HCT116 (cell line): Measurements from ENCODE around the gene MIDN. TPM values are rescaled to one million over a fixed set of nuclear protein-coding genes. Genes with fewer than 3 reads are reported as not detected.

Experiments
- ATAC-seq: fragments of 200-7000 bp; cut with Tn5 transposase; 2 replicates; pipeline ENCODE4 v1.9.1; 2020; ENCODE audit warnings: mild to moderate bottlenecking, moderate library complexity
- BruUV-seq: library from RNA; stranded (reverse); fragments of 400-500 nt; replicated peaks from 2 replicates; lab custom pipeline; 2021; lab: Mats Ljungman, UMichigan
- CTCF ChIA-PET: fragments of 300-600 bp; sonication (Branson Sonifier 250); formaldehyde crosslinking; loops from one replicate; lab custom pipeline; 2021; ENCODE audit warnings: antibody characterized with exemption; lab: Charles Lee
- POLR2A ChIA-PET: fragments of 300-600, 350-600 bp; sonication (Branson Sonifier 250); formaldehyde crosslinking; loops from one replicate; lab custom pipeline; 2021; ENCODE audit warnings: antibody characterized with exemption; lab: Charles Lee
- RAD21 ChIA-PET, 2 experiments: fragments of 300-600 bp; sonication (Branson Sonifier 250); formaldehyde crosslinking; loops; one replicate each; lab custom pipeline; 2023; ENCODE audit warnings: low total read pairs in 2 of 2; ENCODE audit not compliant: uncharacterized antibody in 2 of 2, unreplicated experiment in 2 of 2, low non-redundant PET in 1 of 2; lab: Charles Lee
- DNase-seq: peaks from one replicate; pipeline ENCODE4 v3.0.0-alpha.2; 2010; ENCODE audit warnings: low read depth, low spot score
- H2AFZ ChIP-seq: fragments of 200-600 bp; shearing (Covaris generic), sonication (generic); 2 replicates; pipeline ENCODE4 v1.6.1; 2017; ENCODE audit warnings: low read depth, mixed run types, mixed read lengths, antibody characterized with exemption, low read length; ENCODE audit not compliant: poor library complexity, severe bottlenecking
- H3K27ac ChIP-seq: 2 replicates; pipeline ENCODE4 v1.5.1; 2012; ENCODE audit warnings: low read depth, low read length
- H3K27me3 ChIP-seq: fragments of 200-600 bp; sonication (generic); 2 replicates; pipeline ENCODE4 v1.6.1; 2016; ENCODE audit warnings: mixed run types, low read length, mixed read lengths; ENCODE audit not compliant: insufficient read depth
- H3K36me3 ChIP-seq, 2 experiments: fragments of 200-500 bp in 1 of 2; fragments of 200-600 bp in 1 of 2; sonication (Bioruptor generic) in 1 of 2; sonication (generic) in 1 of 2; 2 replicates each; pipeline versions ENCODE4 v1.5.1 to v1.6.1; 2014 to 2016; ENCODE audit warnings: low read length in 2 of 2, inconsistent platforms in 1 of 2, mixed read lengths in 1 of 2, mixed run types in 1 of 2; ENCODE audit not compliant: insufficient read depth in 2 of 2, control insufficient read depth in 1 of 2
- H3K4me1 ChIP-seq, 2 experiments: fragments of 200-600 bp in 1 of 2; sonication (generic) in 1 of 2; 2 replicates each; pipeline versions ENCODE4 v1.5.1 to v1.6.1; 2012 to 2017; ENCODE audit warnings: low read length in 2 of 2, inconsistent platforms in 1 of 2, mild to moderate bottlenecking in 1 of 2, mixed read lengths in 1 of 2, mixed run types in 1 of 2, moderate library complexity in 1 of 2; ENCODE audit not compliant: insufficient read depth in 2 of 2, control insufficient read depth in 1 of 2
- H3K4me2 ChIP-seq: fragments of 200-600 bp; sonication (generic); 2 replicates; pipeline ENCODE4 v1.6.1; 2017; ENCODE audit warnings: mixed run types, low read length, mixed read lengths
- H3K4me3 ChIP-seq, 2 experiments: fragments of 200-600 bp in 1 of 2; sonication (generic) in 1 of 2; replicated peaks in 1 of 2; 2 replicates each; pipeline ENCODE4 v1.5.1; 2011 to 2016; ENCODE audit warnings: low read length in 2 of 2, control low read depth in 1 of 2, low read depth in 1 of 2, mild to moderate bottlenecking in 1 of 2, mixed read lengths in 1 of 2, mixed run types in 1 of 2
- H3K79me2 ChIP-seq: fragments of 200-600 bp; sonication (generic); 2 replicates; pipeline ENCODE4 v1.6.1; 2017; ENCODE audit warnings: mild to moderate bottlenecking, mixed run types, low read length, moderate library complexity, mixed read lengths; ENCODE audit not compliant: insufficient read depth
- H3K9ac ChIP-seq: fragments of 200-600 bp; sonication (generic); 2 replicates; pipeline ENCODE4 v1.6.1; 2016; ENCODE audit warnings: low read length, mixed read lengths
- H3K9me2 ChIP-seq: fragments of 200-600 bp; sonication (generic), shearing (Covaris generic); 2 replicates; pipeline ENCODE4 v1.6.1; 2017; ENCODE audit warnings: mixed run types, mild to moderate bottlenecking, moderate library complexity; ENCODE audit not compliant: insufficient read depth
- H3K9me3 ChIP-seq, 2 experiments: fragments of 200-500 bp in 1 of 2; fragments of 200-600 bp in 1 of 2; sonication (Bioruptor generic) in 1 of 2; sonication (generic) in 1 of 2; 2 replicates each; pipeline ENCODE4 v1.6.1; 2014 to 2017; ENCODE audit warnings: low read length in 2 of 2, mixed read lengths in 2 of 2, inconsistent platforms in 1 of 2, low read depth in 1 of 2, mild to moderate bottlenecking in 1 of 2, mixed run types in 1 of 2, moderate library complexity in 1 of 2; ENCODE audit not compliant: control insufficient read depth in 1 of 2, insufficient read depth in 1 of 2
- H4K20me1 ChIP-seq: fragments of 200-600 bp; sonication (generic), shearing (Covaris generic); 2 replicates; pipeline ENCODE4 v1.6.1; 2017; ENCODE audit warnings: mixed run types, mild to moderate bottlenecking, moderate library complexity; ENCODE audit not compliant: insufficient read depth
- ATF3 ChIP-seq: IDR thresholded peaks from 2 replicates; pipeline ENCODE4 v1.6.1; 2012
- CBX3 ChIP-seq: IDR thresholded peaks from 2 replicates; pipeline ENCODE4 v1.6.1; 2012; ENCODE audit warnings: low read depth
- CEBPB ChIP-seq: IDR thresholded peaks from 2 replicates; pipeline ENCODE4 v1.6.1; 2012; ENCODE audit warnings: low read depth
- CTCF ChIP-seq, 3 experiments: fragments of 200-600 bp in 1 of 3; sonication (generic) in 1 of 3; IDR thresholded peaks in 2 of 3; conservative IDR thresholded peaks in 1 of 3; 2 replicates each; pipeline ENCODE4 v1.5.1; 2012 to 2017; ENCODE audit warnings: low read depth in 2 of 3, low read length in 2 of 3, antibody characterized with exemption in 1 of 3, borderline replicate concordance in 1 of 3, control low read depth in 1 of 3, mild to moderate bottlenecking in 1 of 3, mixed read lengths in 1 of 3, mixed run types in 1 of 3, moderate library complexity in 1 of 3; ENCODE audit not compliant: insufficient read depth in 1 of 3
- EGR1 ChIP-seq: IDR thresholded peaks from 2 replicates; pipeline ENCODE4 v1.6.1; 2012; ENCODE audit warnings: low read depth
- ELF1 ChIP-seq: IDR thresholded peaks from 2 replicates; pipeline ENCODE4 v1.6.1; 2012; ENCODE audit warnings: low read depth, borderline replicate concordance
- EZH2 ChIP-seq: fragments of 200-600 bp; sonication (generic); IDR thresholded peaks from 2 replicates; pipeline ENCODE4 v1.6.1; 2017; ENCODE audit warnings: antibody characterized with exemption, mixed run types
- EZH2phosphoT487 ChIP-seq: fragments of 200-600 bp; IDR thresholded peaks from 2 replicates; pipeline ENCODE4 v1.6.1; 2018; ENCODE audit warnings: antibody characterized with exemption, borderline replicate concordance
- FOSL1 ChIP-seq: IDR thresholded peaks from 2 replicates; pipeline ENCODE4 v1.6.1; 2012; ENCODE audit warnings: low read depth
- MAX ChIP-seq: IDR thresholded peaks from 2 replicates; pipeline ENCODE4 v1.6.1; 2012
- POLR2A ChIP-seq: IDR thresholded peaks from 2 replicates; pipeline ENCODE4 v1.7.0; 2011; ENCODE audit warnings: borderline replicate concordance; ENCODE audit not compliant: insufficient read depth, insufficient read length; ENCODE audit errors: extremely low read depth
- POLR2AphosphoS5 ChIP-seq: IDR thresholded peaks from 2 replicates; pipeline ENCODE4 v1.6.1; 2011; ENCODE audit warnings: mild to moderate bottlenecking, low read depth, low read length, moderate library complexity
- RAD21 ChIP-seq: IDR thresholded peaks from 2 replicates; pipeline ENCODE4 v1.6.1; 2012; ENCODE audit warnings: low read depth, mild to moderate bottlenecking
- SIN3A ChIP-seq: IDR thresholded peaks from 2 replicates; pipeline ENCODE4 v1.6.1; 2012; ENCODE audit warnings: low read depth
- SRF ChIP-seq: IDR thresholded peaks from 2 replicates; pipeline ENCODE4 v1.6.1; 2012; ENCODE audit warnings: low read depth
- TCF7L2 ChIP-seq: IDR thresholded peaks from 2 replicates; pipeline ENCODE4 v1.7.0; 2011; ENCODE audit warnings: borderline replicate concordance, inconsistent platforms; ENCODE audit not compliant: insufficient read depth, insufficient read length; ENCODE audit errors: extremely low read depth
- YY1 ChIP-seq: IDR thresholded peaks from 2 replicates; pipeline ENCODE4 v1.6.1; 2011; ENCODE audit warnings: low read length, low read depth, moderate library complexity, mild to moderate bottlenecking; ENCODE audit not compliant: insufficient replicate concordance; ENCODE audit errors: extremely low read depth
- ZNF274 ChIP-seq: fragments of 200-500 bp; sonication (Bioruptor generic); IDR thresholded peaks from 2 replicates; pipeline ENCODE4 v1.6.1; 2014; ENCODE audit warnings: mild to moderate bottlenecking, low read depth, low read length, inconsistent platforms
- intact Hi-C: fragments of 100-400 bp; cut with micrococcal nuclease; formaldehyde crosslinking; loops from 2 replicates; pipeline ENCODE4 v1.10.0; 2022
- total RNA-seq: library from RNA; stranded (reverse); gene quantifications from one replicate; pipeline ENCODE4 v1.2.1, GENCODE V29; 2021; ENCODE audit not compliant: unreplicated experiment

MIDN gene
- total RNA-seq, 1 experiment from 2014 or later, result 146 TPM

GRCh38 chr19:1288226-1288612, 39.8 kb downstream of the MIDN start:
- Histone ChIP-seq H3K4me1 (peaks cover 17 to 37% of the 10 kb centered on the region in 2 experiments), H2AFZ (no peak overlapping the region), H3K27me3 (no peaks in the 10 kb centered on the region), H3K27ac (no peak overlapping the region), H3K9me2 (no peaks in the 10 kb centered on the region), H3K36me3 (no peaks in the 10 kb centered on the region), H3K9ac (no peak overlapping the region), H3K4me2 (no peak overlapping the region), H3K79me2 (no peaks in the 10 kb centered on the region), H4K20me1 (no peaks in the 10 kb centered on the region), H3K4me3 (no peak overlapping the region), H3K9me3 (no peaks in the 10 kb centered on the region)
- ChIA-PET CTCF (no interaction called here), POLR2A (no interaction called here), RAD21 (no interaction called here)
- BruUV-seq, result no TSS peak
- ATAC-seq, result no peak
- intact Hi-C loops, result no loop called here
- TF ChIP-seq SIN3A (no peak), POLR2A (no peak), CBX3 (no peak), POLR2AphosphoS5 (no peak)
- DNase-seq, result no peak

- DNase-seq, result no peak
- ATAC-seq, result no peak
- H3K27me3 ChIP-seq, result no peaks in the 10 kb centered on the region
- H3K9me3 ChIP-seq, result no peaks in the 10 kb centered on the region
- no peak overlapping the region for H2AFZ ChIP-seq
- no peaks in the 10 kb centered on the region for H3K79me2 ChIP-seq
- no peak overlapping the region for H3K9ac ChIP-seq
- no peaks in the 10 kb centered on the region for H3K9me2 ChIP-seq
- intact Hi-C loops, result no loop called here
- ChIA-PET RAD21 (no interaction called here), CTCF (no interaction called here), POLR2A (no interaction called here)
- no peak overlapping the region for H3K4me3 ChIP-seq
- H3K27ac ChIP-seq, result no peak overlapping the region
- H3K36me3 ChIP-seq, result no peaks in the 10 kb centered on the region
- no peak for TF ChIP-seq SRF
- TF ChIP-seq TCF7L2, result no peak
- TF ChIP-seq CTCF (IDR thresholded peaks at IDR 0.05 in 2 of 3, conservative IDR thresholded peaks at IDR 0.05 in 1 of 3; ENCODE audit: borderline replicate concordance in 1 of 3, insufficient read depth in 1 of 3, low read depth in 2 of 3, low read length in 2 of 3), result no peak
- TF ChIP-seq SIN3A, result no peak
- TF ChIP-seq ATF3, result no peak
- no peak for TF ChIP-seq EZH2
- no peak for TF ChIP-seq FOSL1
- TF ChIP-seq POLR2AphosphoS5, result no peak
- no peak for TF ChIP-seq YY1
- TF ChIP-seq EGR1, result no peak
- TF ChIP-seq MAX, result no peak
- no peak for TF ChIP-seq RAD21
- TF ChIP-seq EZH2phosphoT487, result no peak
- no peak for TF ChIP-seq POLR2A
- no peak for TF ChIP-seq CEBPB
- no peak for TF ChIP-seq ELF1
- TF ChIP-seq ZNF274, result no peak
- BruUV-seq, result no TSS peak
- no peak overlapping the region for H3K4me2 ChIP-seq
- H4K20me1 ChIP-seq, result no peaks in the 10 kb centered on the region
- peaks cover 17 to 34% of the 10 kb centered on the region in 2 experiments for H3K4me1 ChIP-seq
These were observed 40.7 kb downstream of the MIDN start for GRCh38 chr19:1288833-1289685.
